Thymus (tissue), 11 donors: ENCODE data around the gene CEACAM18. TPM values are rescaled to one million over a fixed set of nuclear protein-coding genes. Genes with fewer than 3 reads are reported as not detected.

Source experiments
- DNase-seq, 9 donors: peaks; one replicate each; pipeline ENCODE4 v3.0.0-alpha.2; 2013; ENCODE audit warnings: low spot score in 9 of 9, low read depth in 6 of 9, missing footprints in 1 of 9
- H3K27ac ChIP-seq, 2 donors: one replicate each; pipeline ENCODE4 v1.5.1; 2013; ENCODE audit warnings: control low read depth in 1 of 2, low read depth in 1 of 2, low read length in 1 of 2, mild to moderate bottlenecking in 1 of 2, moderate library complexity in 1 of 2
- H3K27me3 ChIP-seq, 2 donors: one replicate each; pipeline ENCODE4 v1.5.1; 2013; ENCODE audit warnings: low read length in 1 of 2; ENCODE audit not compliant: control insufficient read depth in 2 of 2, insufficient read depth in 1 of 2
- H3K36me3 ChIP-seq, 2 donors: one replicate each; pipeline ENCODE4 v1.5.1; 2013; ENCODE audit warnings: low read length in 1 of 2, mild to moderate bottlenecking in 1 of 2, moderate library complexity in 1 of 2; ENCODE audit not compliant: control insufficient read depth in 2 of 2, insufficient read depth in 2 of 2
- H3K4me1 ChIP-seq, 2 donors: one replicate each; pipeline ENCODE4 v1.5.1; 2013; ENCODE audit warnings: low read length in 2 of 2; ENCODE audit not compliant: control insufficient read depth in 2 of 2, insufficient read depth in 2 of 2
- H3K4me3 ChIP-seq, 2 donors: one replicate each; pipeline ENCODE4 v1.5.1; 2013; ENCODE audit warnings: low read length in 2 of 2, control low read depth in 1 of 2, mild to moderate bottlenecking in 1 of 2
- H3K9me3 ChIP-seq, 2 donors: one replicate each; pipeline ENCODE4 v1.5.1; 2013; ENCODE audit warnings: low read length in 1 of 2, mild to moderate bottlenecking in 1 of 2; ENCODE audit not compliant: control insufficient read depth in 2 of 2, insufficient read depth in 1 of 2
- WGBS: extraction: QIAGEN DNeasy Blood & Tissue Kit; methylation state at CpG from one replicate; pipeline ENCODE4 v1.1.7; 2013; 5-methylcytosine and 5-hydroxymethylcytosine counted together
- polyA plus RNA-seq: library from polyadenylated mRNA; stranded (reverse); fragments of 200-250 nt; gene quantifications from one replicate; pipeline ENCODE4 v1.2.3, GENCODE V29; 2013
- total RNA-seq: library from RNA; stranded (reverse); fragments of 120-200 nt; gene quantifications from one replicate; pipeline ENCODE4 v1.2.4, GENCODE V29; 2013
- donor health status: healthy.

CEACAM18 gene
- total and polyA plus RNA-seq, 2 donors: not detected

GRCh38 chr19:51479531-51480331 is 1.4 kb downstream of the CEACAM18 start:
- no peaks in the 10 kb centered on the region for H3K27me3 ChIP-seq
- no peak overlapping the region for H3K27ac ChIP-seq
- H3K9me3 ChIP-seq: no peaks in the 10 kb centered on the region
- WGBS: 86% methylated on average over 12 of the region's 12 CpGs
- H3K36me3 ChIP-seq: no peaks in the 10 kb centered on the region
- H3K4me1 ChIP-seq: no peaks in the 10 kb centered on the region
- H3K4me3 ChIP-seq: no peak overlapping the region
- no peak for DNase-seq

DNA sequence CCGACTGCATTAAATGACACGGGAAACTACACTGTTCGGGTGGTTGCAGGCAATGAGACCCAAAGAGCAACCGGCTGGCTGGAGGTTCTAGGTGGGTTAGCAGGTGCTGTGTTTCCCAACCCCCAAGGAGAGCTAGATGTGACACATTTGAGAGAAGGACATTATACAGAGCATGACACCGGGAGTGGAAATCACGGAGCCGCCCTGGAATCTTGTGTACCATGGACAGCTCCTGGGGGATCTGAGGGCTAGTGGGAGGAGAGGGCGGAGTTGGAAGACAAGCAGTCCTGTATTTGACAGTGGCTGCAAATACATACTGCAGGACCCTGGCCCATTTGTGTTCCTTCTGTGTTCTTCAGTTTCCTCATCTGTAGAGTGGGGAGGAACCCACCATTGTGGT is 2.3 kb downstream of the CEACAM18 start:
- WGBS: 46% methylated on average over 8 of the region's 8 CpGs
- peak in 2 of 9 donors; percentile 7 to 28 for DNase-seq
- H3K27me3 ChIP-seq: no peaks in the 10 kb centered on the region

GRCh38 chr19:51485960-51486660 is 7.8 kb downstream of the CEACAM18 start:
- Histone ChIP-seq H3K27me3 (no peaks in the 10 kb centered on the region), H3K4me3 (no peak overlapping the region), H3K27ac (no peak overlapping the region), H3K9me3 (no peaks in the 10 kb centered on the region), H3K4me1 (no peaks in the 10 kb centered on the region), H3K36me3 (no peaks in the 10 kb centered on the region)
- DNase-seq: no peak
- 87% methylated on average over 5 of the region's 5 CpGs for WGBS

More for the DNA sequence above, 2.3 kb downstream of the CEACAM18 start:
- H3K4me3 ChIP-seq: no peak overlapping the region
- no peaks in the 10 kb centered on the region for H3K4me1 ChIP-seq
- no peaks in the 10 kb centered on the region for H3K9me3 ChIP-seq
- no peak overlapping the region for H3K27ac ChIP-seq
- no peaks in the 10 kb centered on the region for H3K36me3 ChIP-seq

- Histone ChIP-seq H3K9me3 (no peaks in the 10 kb centered on the region), H3K4me3 (no peak overlapping the region), H3K27me3 (no peaks in the 10 kb centered on the region), H3K36me3 (no peaks in the 10 kb centered on the region), H3K27ac (no peak overlapping the region), H3K4me1 (no peaks in the 10 kb centered on the region)
- DNase-seq: no peak
- WGBS: 90% methylated on average over 3 of the region's 3 CpGs
Observed at GRCh38 chr19:51488491-51488890, 10.2 kb downstream of the CEACAM18 start.

DNA sequence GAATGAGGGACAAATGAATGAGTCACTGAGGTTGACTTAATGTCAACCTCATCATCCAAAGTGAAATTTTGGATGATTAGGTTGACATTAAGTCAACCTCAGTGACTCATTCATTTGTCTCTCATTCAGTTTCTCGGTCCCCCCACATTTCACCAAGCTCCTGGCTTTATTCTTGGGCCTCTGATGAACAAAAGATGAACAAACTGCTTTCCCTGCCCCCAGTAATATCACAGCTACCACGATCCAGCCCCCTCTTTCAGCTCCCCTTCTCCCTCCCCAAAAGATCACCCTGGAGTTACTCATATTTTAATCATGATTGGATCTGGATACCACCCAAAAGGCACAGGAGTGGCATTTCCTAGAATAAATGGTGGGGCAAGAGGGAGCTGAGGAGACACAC is 10.8 kb downstream of the CEACAM18 start:
- no peak for DNase-seq
- H3K36me3 ChIP-seq: no peaks in the 10 kb centered on the region

GRCh38 chr19:51490676-51491075 is 12.3 kb downstream of the CEACAM18 start:
- no peak for DNase-seq
- H3K27me3 ChIP-seq: no peaks in the 10 kb centered on the region
- H3K9me3 ChIP-seq: no peaks in the 10 kb centered on the region
- no peak overlapping the region for H3K27ac ChIP-seq
- H3K4me3 ChIP-seq: no peak overlapping the region
- WGBS: 66% methylated on average over 14 of the region's 14 CpGs
- no peaks in the 10 kb centered on the region for H3K4me1 ChIP-seq
- H3K36me3 ChIP-seq: no peaks in the 10 kb centered on the region

More for the DNA sequence above, 10.8 kb downstream of the CEACAM18 start:
- 59% methylated on average over 2 of the region's 2 CpGs for WGBS
- H3K4me1 ChIP-seq: no peaks in the 10 kb centered on the region
- no peak overlapping the region for H3K27ac ChIP-seq
- no peaks in the 10 kb centered on the region for H3K9me3 ChIP-seq
- H3K27me3 ChIP-seq: no peaks in the 10 kb centered on the region
- no peak overlapping the region for H3K4me3 ChIP-seq

- H3K4me3 ChIP-seq: no peak overlapping the region
- 91% methylated on average over 7 of the region's 7 CpGs for WGBS
- no peaks in the 10 kb centered on the region for H3K36me3 ChIP-seq
- no peaks in the 10 kb centered on the region for H3K9me3 ChIP-seq
- no peaks in the 10 kb centered on the region for H3K4me1 ChIP-seq
- H3K27ac ChIP-seq: no peak overlapping the region
- no peak for DNase-seq
- no peaks in the 10 kb centered on the region for H3K27me3 ChIP-seq
Observed at GRCh38 chr19:51491586-51491985, 13.2 kb downstream of the CEACAM18 start.

DNA sequence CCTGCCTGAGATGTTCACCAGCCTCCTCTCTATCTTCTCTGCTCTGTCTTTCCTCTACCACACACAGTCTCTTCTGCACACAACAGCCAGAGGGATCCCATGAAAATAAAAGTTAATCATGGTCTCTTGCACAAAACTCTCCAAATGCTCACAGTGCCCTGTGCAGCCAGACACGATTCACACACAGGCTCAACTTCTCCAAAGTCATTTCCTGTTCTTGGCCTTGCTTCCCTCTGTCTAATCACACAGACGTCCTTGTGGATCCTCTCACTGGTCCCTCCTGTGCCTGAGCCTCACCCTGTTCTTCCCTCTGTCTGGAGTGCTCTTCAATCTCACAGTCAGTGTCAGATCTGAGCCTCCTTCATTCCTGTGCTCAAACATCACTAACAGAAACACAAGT is 15.4 kb downstream of the CEACAM18 start:
- no peak for DNase-seq

GRCh38 chr19:51497666-51498065 is 19.3 kb downstream of the CEACAM18 start:
- Histone ChIP-seq H3K27ac (no peak overlapping the region), H3K36me3 (no peaks in the 10 kb centered on the region), H3K27me3 (no peaks in the 10 kb centered on the region), H3K9me3 (no peaks in the 10 kb centered on the region), H3K4me1 (no peaks in the 10 kb centered on the region), H3K4me3 (no peak overlapping the region)
- 74% methylated on average over 3 of the region's 3 CpGs for WGBS
- DNase-seq: no peak

More for the DNA sequence above, 15.4 kb downstream of the CEACAM18 start:
- no peaks in the 10 kb centered on the region for H3K9me3 ChIP-seq
- no peaks in the 10 kb centered on the region for H3K36me3 ChIP-seq
- no peak overlapping the region for H3K27ac ChIP-seq
- no peaks in the 10 kb centered on the region for H3K27me3 ChIP-seq
- H3K4me1 ChIP-seq: no peaks in the 10 kb centered on the region
- 3% methylated on average over 2 of the region's 2 CpGs for WGBS
- no peak overlapping the region for H3K4me3 ChIP-seq
